GM10847 (cell line): Measurements from ENCODE around the gene ZNF770.

ENCODE experiments used
- POLR2A ChIP-seq: IDR thresholded peaks from 2 replicates; pipeline ENCODE4 v1.6.1; 2011; ENCODE audit not compliant: insufficient read length; ENCODE audit errors: extremely low read depth

Gene ZNF770, protein sequence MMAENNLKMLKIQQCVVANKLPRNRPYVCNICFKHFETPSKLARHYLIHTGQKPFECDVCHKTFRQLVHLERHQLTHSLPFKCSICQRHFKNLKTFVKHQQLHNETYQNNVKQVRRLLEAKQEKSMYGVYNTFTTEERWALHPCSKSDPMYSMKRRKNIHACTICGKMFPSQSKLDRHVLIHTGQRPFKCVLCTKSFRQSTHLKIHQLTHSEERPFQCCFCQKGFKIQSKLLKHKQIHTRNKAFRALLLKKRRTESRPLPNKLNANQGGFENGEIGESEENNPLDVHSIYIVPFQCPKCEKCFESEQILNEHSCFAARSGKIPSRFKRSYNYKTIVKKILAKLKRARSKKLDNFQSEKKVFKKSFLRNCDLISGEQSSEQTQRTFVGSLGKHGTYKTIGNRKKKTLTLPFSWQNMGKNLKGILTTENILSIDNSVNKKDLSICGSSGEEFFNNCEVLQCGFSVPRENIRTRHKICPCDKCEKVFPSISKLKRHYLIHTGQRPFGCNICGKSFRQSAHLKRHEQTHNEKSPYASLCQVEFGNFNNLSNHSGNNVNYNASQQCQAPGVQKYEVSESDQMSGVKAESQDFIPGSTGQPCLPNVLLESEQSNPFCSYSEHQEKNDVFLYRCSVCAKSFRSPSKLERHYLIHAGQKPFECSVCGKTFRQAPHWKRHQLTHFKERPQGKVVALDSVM

DNA sequence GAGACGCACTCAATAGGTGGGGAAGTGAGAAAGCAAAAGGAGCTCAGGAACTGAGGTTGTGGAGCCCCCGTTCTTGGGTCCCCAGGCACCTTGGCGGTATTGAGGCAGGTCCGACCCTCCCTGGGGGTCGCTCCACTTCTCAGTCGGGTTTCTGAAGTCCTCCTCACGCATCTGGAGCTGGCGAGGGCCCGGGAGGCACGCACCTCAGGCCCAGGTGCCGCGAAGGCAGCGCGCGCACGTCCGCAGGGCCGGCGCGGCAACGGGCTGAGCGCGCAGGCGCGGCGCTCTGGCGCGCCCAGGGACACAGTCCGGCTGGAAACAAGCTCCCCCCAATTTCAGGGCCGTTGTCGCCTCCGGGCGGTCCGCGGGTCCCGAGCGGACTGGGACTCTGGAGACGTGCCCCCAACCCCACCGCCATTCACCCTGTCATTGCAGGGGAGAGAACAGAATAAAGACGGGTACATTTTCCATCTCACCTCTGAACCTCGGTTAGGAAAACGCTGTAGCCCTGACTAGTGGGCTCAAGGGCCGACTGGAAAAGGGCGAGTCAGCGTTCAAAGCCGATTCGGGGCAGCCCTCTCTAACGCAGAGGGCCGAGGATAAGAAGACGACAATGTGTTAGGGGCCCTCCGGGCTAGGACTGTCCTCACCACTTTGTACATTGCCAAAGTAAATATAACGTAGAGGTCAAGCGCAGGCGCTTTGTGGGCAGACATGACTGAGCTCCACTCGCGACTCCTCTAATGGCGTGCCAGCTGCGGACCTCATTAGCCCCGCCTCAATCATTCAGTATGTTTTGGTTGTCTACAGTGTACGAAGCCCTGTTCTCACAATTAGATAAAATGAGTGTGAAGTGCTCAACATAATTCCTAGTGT is at the start of gene ZNF770:
TSS of gene ZNF770 (minus strand) at position 261 of the 876 bp plus-strand sequence. CDS start 4,853 bp downstream, outside the sequence.
- peak; percentile 96 for TF ChIP-seq POLR2A

DNA sequence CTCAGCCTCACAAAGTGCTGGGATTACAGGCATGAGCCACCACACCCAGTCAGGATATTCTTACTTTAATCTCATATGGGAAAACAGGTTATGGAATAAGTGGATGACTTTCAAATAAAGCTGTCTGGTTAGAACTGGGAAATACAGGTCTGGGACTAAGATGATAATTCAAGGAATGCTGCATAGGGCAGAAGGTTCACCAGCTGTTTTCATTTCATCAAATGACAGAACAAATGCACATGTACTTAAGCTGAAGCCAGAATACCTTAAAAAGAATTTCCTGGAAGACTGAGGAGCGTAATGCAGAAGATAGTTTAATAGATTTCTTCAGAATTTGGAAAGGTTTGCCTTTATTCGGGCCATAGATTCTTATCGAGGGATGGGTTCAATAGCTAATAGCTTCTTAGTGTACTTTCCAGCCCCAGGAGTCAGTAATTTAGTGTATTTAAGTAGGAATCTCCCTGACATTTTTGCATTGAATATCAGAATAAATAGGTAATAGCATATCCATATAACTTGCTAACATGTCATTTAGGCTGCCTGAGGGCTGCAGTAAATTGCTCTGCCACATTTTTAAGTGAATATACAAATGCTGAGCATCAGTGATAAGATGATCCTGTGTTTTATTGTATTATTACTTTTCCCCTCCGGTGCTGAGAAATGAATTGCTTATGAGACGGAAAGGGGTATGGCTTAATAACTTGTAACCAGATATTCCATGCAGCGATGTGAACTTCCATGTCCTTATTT is 40.3 kb upstream of the ZNF770 start:
- TF ChIP-seq POLR2A, result no peak

DNA sequence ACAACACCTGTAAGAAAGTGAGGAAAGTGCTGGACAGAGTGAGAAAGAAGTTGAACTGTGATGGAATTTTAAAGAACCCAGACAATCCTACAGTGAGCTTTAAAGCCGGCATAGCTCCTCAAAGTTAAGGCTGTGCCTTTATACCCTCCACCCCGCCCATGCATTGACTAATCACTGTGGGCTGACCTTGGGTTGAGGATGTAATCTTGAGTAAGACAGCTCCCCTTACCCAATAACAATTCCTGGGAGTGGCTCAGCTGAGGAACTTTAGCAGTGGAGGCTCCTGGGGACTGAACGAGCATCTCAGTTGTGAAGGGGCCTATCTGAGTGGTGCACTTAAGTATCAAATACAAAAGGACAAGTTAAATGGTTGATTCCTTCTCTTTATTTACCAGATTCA is 35.7 kb upstream of the ZNF770 start:
- TF ChIP-seq POLR2A, result no peak

DNA sequence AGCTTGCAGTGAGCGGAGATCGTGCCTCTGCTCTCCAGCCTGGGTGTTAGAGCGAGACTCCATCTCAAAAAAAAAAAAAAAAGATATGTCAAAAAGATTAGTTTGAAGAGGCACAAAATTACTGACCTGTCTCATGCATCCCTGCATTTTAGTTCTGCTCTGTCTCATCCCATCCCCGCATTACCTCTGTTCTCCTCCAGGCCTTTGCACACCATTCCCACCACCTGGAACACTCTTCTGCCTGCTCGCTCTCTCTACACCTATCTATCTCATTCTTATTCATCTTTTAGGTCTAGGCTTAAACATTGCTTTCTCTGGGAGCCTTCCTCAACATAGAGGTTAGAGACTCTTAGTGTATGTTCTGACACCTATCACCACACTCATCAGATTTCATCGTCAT is 32.9 kb upstream of the ZNF770 start:
- TF ChIP-seq POLR2A, result no peak

DNA sequence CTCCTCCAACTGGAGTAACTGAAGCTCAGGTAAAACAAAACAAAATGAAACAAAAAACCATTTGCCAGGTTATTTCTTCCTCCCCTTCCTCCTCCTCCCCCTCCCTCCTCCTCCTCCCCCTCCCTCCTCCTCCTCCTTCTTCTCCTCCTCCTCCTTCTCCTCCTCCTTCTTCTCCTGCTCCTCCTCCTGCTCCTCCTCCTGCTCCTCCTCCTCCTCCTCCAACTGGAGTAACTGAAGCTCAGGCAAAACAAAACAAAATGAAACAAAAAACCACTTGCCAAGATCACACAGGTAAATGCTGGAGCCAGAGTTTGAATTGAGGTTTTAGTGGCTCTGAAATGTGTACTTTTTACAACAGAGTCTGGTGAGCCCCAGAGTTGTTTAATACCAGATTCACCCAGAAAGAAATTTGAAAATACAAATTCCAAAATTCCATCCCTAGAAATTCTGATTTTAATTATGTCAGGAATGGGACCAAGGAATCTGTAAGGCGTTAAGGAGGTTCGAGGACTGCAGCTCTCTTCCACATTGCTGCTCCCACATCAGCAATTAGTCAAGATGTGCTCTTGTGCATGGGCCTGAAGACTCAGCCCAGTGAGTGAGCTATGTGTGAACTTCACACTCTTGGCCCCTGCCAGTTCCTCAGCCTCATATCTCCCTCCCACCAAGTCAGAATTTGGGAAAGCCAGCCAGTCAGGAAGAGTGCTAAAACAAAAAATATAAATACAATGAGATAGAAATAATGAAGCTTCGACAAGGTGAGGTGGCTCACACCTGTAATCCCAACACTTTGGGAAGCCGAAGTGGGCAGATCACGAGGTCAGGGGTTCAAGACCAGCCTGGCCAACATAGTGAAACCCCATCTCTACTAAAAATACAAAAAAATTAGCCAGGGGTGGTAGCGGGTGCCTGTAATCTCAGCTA is 31.6 kb upstream of the ZNF770 start:
- no peak for TF ChIP-seq POLR2A

DNA sequence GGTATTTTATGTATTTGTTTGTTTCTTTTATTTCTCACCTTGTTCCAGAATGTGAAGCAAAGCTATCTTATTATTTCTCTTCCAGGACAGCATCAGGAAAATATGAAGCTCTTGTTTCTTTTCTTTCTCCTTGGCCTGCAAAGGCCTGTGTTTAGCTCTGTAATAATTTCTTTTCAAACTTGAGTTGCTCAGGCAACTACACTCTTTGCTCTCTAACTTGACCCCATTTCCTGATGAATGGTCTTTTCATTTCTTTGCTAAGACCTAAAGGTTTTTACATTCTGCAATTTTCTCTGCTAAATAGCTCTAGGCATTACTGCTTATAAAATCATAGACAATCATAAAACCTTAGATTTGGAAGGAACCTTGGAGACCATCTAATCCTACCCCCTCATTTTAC is 26.2 kb upstream of the ZNF770 start:
- no peak for TF ChIP-seq POLR2A

DNA sequence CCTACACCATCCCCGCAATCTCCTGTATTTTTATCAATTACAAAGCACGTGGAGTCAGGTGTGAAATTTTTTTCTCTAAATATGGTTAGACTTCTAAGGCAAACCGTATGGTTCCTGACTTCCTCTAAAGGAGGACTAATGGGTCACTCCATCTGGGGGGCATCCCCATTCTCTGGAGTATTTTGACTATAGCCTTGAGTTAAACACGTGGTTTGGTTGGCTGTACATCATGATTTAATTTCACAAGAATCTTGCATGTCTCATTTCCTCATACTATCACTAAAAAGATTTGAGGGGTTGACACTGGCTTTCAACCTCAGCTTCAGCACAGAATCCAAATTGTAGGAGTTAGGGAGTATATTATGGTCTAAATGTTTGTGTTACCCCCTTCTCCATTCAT is 25.3 kb upstream of the ZNF770 start:
- no peak for TF ChIP-seq POLR2A

DNA sequence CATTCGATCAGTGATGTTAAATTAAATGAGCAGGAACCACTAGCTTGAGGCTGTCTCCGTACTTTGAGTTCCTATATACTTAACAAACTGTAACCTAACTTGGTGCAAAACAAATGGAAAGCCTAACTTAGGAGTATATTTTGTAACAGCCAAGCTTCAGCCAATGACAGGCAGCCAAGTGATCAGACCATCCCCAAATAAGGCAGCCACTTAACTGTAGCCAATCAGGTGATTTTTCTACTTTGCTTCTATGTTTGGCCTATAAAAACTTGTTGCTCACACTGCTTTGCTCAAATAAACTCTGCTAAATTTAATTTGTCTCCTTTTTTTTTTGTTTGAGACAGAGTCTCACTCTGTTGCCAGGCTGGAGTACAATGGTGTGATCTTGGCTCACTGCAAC is 19.3 kb upstream of the ZNF770 start:
- no peak for TF ChIP-seq POLR2A

DNA sequence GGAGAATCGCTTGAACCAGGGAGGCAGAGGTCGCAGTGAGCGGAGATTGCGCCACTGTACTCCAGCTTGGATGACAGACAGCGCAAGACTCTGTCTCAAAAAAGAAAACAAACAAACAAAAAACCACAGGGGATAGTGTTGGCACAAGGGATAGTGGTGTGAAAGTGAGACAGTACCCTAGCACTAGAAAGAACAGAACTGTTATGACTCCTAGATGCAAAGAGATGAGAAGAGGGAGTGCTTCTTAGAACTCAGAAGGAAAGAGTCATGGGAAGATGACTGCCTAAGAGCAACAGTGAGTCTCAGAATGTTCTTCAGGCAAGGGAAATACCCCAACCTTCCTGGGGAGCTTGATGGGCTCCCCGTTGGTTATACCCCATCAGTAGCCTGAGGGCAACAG is 17.8 kb upstream of the ZNF770 start:
- TF ChIP-seq POLR2A, result no peak

DNA sequence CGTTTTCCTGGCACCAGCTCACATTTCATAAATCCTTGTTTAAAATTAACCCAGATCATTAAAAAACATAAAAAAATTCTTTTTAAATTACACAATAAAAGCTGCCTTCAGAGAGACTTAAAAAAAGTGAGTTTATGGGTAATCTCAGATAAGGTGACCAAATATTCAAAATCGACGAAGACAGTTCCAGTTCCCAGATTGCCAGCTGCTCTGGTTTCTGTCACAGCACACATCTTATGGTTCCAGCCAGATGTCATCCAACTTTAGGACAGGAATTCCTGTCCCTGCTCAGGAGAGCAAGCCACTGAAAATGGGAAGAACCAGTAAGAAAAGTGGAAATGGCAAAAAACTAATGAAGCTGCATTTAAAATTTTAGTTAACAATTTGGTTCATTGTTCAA is 15.8 kb upstream of the ZNF770 start:
- TF ChIP-seq POLR2A, result no peak

DNA sequence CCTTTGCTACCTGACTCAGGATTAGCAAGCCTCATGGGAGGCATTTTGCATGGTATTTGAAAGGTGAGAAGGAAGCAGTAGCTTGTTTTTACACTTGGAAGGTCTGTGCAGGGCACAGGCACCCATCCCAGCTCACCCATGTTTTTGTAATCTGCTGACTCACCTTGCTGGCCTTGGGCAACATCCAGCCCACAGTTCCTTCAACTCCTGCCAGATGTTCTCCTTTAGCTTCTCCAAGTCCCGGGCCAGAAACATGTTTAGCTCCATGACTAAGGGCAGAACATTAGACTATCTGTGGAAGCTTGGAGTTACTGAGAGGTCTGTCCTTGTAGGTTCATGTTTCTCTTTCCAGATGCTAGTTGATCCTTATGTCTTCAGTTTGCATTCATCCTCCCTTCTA is 12.4 kb upstream of the ZNF770 start:
- TF ChIP-seq POLR2A, result no peak

DNA sequence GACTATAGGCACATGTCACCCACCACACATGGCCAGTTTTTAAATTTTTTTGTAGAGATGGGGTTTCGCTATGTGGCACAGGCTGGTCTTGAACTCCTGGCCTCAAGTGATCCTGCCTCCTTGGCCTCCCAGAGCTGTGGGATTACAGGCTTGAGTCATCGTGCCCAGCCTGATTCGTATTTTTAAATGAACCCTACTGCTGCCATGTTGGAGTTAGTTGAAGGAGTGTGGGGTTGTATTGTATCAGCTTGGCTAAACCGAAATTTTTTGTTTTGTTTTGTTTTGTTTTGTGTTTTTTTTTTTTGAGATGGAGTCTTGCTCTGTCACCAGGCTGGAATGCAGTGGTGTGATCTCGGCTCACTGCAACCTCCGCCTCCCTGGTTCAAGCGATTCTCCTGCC is 11.8 kb upstream of the ZNF770 start:
- TF ChIP-seq POLR2A, result no peak

DNA sequence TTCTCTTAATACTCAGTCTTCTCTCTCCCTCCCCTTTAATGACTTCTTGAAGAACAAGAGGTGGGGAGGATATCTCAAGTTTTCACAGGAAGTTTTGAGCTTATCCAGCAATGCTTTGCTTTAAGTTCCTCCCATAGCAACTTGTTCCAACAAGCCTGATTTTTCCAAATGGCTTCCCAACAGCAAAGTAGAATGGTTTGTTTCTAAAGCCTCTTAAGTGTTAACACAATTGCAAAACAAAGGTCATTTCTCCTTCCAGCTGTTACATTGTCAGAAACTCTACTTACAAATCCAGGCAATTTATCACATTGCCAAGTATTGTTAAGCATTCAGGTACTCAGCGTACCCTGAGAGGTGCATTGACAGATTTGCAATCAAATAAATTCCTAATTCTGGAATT is 6.8 kb upstream of the ZNF770 start:
- TF ChIP-seq POLR2A, result no peak

DNA sequence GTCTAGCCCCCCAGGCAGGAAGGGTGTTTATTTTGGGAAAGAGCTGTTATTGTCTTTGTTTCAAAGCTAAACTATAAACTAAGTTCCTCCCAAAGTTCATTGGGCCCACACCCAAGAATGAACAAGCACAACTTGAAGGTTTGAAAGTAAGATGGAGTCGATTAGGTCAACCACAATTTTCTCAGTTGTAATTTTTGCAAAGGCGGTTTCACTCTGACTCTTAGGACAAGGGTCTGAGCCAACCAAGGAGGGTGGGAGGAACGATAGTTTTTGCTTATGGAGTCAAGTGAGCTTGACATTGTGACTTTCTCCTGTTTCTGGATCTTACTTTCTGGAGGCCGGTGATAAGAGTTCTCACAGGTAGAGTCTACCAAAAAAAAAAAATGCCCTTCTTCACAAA is 5.8 kb upstream of the ZNF770 start:
- TF ChIP-seq POLR2A, result no peak
